ENCODE data around the gene BTG1. TPM values are rescaled to one million over a fixed set of nuclear protein-coding genes. Genes with fewer than 3 reads are reported as not detected.

BTG1 gene
- total RNA-seq, 4 donors from 2014 or later, result 28.3 to 111 (median 78.1) TPM

DNA sequence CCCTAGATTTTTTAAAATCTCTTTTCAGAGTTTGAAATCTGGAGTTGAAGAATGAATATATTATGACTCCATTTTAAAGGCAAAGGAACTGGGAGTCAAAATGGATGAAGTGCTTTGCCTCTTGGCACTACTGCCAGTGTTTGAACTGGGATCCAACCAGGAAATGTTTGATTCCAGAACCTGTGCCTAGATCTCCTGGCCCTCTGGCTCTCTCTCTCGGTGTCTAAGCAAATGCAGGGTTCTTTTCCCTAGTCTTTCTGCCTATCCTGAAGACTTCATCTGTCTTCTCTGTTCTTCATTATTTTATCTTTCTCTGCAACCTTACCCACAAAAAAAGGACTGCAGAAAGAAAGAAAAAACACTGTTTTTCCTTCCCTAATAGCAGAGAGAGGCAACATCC, 17.0 kb downstream of the BTG1 start:
- in situ Hi-C loops (cut with MboI; ENCODE audit: low pct_ligation_motif_present in 1 of 4, low pct_unique_long_range_greater_than_20kb in 1 of 4, low sequenced_read_pairs in 3 of 4), result loop anchor here in 3 of 4 donors (25.0 kb wide), 3 partner anchors 316 to 741 kb away; no protein-coding TSS in a partner anchor
- intact Hi-C loops (cut with DNase I; ENCODE audit: low total_unique reads), result loop anchor here (5.0 kb wide), 1 partner anchor 1524 kb away; no protein-coding TSS in a partner anchor
- WGBS, 2 donors (ENCODE audit: low coverage in 1 of 2), result 88 to 94% methylated on average over 1 of the region's 1 CpG

DNA sequence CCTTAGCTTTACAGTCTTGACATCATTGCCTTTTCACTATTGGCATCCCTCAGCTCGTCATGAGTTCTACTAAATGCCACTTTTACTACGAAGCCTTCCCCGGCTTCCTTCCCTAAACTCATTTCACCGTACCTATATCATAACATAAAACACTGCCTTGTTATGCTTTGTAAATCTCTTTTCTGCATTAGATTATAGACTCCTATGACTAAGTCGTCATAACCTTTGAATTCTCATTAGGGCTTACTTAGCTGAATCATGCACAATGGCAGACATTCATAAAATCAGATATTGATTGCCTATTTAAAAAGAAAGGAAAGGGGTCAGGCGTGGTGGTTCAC, 21.0 kb downstream of the BTG1 start:
- no peak for TF ChIP-seq EP300 (IDR thresholded peaks at IDR 0.05; ENCODE audit: low read depth)
- no peak for TF ChIP-seq POLR2AphosphoS5 (IDR thresholded peaks at IDR 0.05)
- TF ChIP-seq POLR2A (IDR thresholded peaks at IDR 0.05), result no peak
- TF ChIP-seq, protein P1, sequence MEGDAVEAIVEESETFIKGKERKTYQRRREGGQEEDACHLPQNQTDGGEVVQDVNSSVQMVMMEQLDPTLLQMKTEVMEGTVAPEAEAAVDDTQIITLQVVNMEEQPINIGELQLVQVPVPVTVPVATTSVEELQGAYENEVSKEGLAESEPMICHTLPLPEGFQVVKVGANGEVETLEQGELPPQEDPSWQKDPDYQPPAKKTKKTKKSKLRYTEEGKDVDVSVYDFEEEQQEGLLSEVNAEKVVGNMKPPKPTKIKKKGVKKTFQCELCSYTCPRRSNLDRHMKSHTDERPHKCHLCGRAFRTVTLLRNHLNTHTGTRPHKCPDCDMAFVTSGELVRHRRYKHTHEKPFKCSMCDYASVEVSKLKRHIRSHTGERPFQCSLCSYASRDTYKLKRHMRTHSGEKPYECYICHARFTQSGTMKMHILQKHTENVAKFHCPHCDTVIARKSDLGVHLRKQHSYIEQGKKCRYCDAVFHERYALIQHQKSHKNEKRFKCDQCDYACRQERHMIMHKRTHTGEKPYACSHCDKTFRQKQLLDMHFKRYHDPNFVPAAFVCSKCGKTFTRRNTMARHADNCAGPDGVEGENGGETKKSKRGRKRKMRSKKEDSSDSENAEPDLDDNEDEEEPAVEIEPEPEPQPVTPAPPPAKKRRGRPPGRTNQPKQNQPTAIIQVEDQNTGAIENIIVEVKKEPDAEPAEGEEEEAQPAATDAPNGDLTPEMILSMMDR (IDR thresholded peaks at IDR 0.05), result no peak
- Histone ChIP-seq H3K27ac (no peak overlapping the region), H3K4me3 (no peak overlapping the region), H3K27me3 (no peaks in the 10 kb centered on the region), H3K9me3 (peaks cover 4 to 8% of the 10 kb centered on the region in 2 donors), H3K4me1 (peaks cover 0 to 4% (median 0%) of the 10 kb centered on the region in 4 donors), H3K36me3 (no peaks in the 10 kb centered on the region)
- DNase-seq, result no peak
- WGBS, 2 donors (ENCODE audit: low coverage in 1 of 2), result 71 to 76% methylated on average over 6 of the region's 6 CpGs
- intact Hi-C loops (cut with DNase I; ENCODE audit: low total_unique reads), result loop anchor here (5.0 kb wide), 2 partner anchors 1528 to 1638 kb away; no protein-coding TSS in a partner anchor
- in situ Hi-C loops (cut with MboI; ENCODE audit: low pct_ligation_motif_present in 1 of 4, low pct_unique_long_range_greater_than_20kb in 1 of 4, low sequenced_read_pairs in 3 of 4), result loop anchor here in 3 of 4 donors (25.0 kb wide), 3 partner anchors 312 to 737 kb away; no protein-coding TSS in a partner anchor

More for the DNA sequence above, 17.0 kb downstream of the BTG1 start:
- DNase-seq, result no peak
- TF ChIP-seq, protein P1 (IDR thresholded peaks at IDR 0.05), result no peak
- TF ChIP-seq EP300 (IDR thresholded peaks at IDR 0.05; ENCODE audit: low read depth) (no peak), POLR2AphosphoS5 (IDR thresholded peaks at IDR 0.05) (no peak), POLR2A (IDR thresholded peaks at IDR 0.05) (no peak)
- Histone ChIP-seq H3K4me3 (no peak overlapping the region), H3K27ac (no peak overlapping the region), H3K9me3 (no peaks in the 10 kb centered on the region), H3K4me1 (peaks cover 10 to 25% (median 12%) of the 10 kb centered on the region in 4 donors), H3K27me3 (no peaks in the 10 kb centered on the region), H3K36me3 (no peaks in the 10 kb centered on the region)

DNA sequence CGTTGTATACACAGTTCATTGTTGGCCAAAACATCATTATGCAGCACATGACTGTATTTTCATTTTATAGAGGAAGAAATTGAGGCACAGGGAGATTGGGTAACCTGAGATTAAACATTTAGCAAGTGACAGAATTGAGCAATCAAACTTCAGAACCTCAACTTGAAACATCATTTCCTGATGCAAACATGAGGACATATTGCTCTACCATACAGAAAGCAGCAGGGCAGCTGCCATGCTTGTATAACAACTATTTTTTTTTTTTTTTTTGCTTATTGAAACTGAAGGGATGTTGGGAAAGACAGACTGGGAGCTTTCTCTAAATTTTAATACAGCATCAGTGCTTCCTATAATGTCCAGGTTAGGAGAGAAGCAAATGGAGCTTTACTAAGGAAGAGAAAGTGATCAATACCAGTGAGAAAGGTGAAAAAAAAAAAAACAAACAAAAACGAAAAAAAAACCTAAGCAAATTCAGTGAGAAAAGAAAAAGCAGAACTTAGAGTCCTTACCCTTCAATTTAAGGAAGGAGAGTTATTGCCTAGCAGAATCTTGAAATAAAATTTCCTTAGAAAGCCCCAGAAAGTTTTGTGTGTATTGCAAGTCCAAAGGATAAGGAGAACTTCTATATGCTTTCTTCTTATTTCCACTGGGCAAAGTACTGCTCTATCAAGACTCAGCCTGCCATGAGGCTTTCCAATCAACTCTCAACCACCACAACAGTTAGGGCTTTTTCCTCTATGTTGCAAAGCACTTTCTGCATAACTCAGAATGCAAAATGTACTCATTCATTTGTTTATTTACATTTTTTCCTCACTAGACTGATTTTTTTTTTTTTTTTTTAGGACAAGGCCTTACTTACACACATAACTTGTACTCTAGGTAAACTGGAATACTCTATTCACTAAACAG, 21.6 kb downstream of the BTG1 start:
- 67 to 79% methylated on average over 2 of the region's 2 CpGs for WGBS, 2 donors (ENCODE audit: low coverage in 1 of 2)
- DNase-seq, result no peak
- H3K4me1 ChIP-seq, result peaks cover 0 to 4% (median 0%) of the 10 kb centered on the region in 4 donors
- H3K4me3 ChIP-seq, result no peak overlapping the region
- H3K27me3 ChIP-seq, result no peaks in the 10 kb centered on the region
- H3K9me3 ChIP-seq, result peaks cover 8 to 10% of the 10 kb centered on the region in 2 donors
- intact Hi-C loops (cut with DNase I; ENCODE audit: low total_unique reads) (loop anchor here (5.0 kb wide), 1 partner anchor 1638 kb away; no protein-coding TSS in a partner anchor), in situ Hi-C loops (cut with MboI; ENCODE audit: low pct_ligation_motif_present in 1 of 4, low pct_unique_long_range_greater_than_20kb in 1 of 4, low sequenced_read_pairs in 3 of 4) (no loop called here)
- TF ChIP-seq POLR2A (IDR thresholded peaks at IDR 0.05), result no peak
- TF ChIP-seq POLR2AphosphoS5 (IDR thresholded peaks at IDR 0.05), result no peak
- TF ChIP-seq EP300 (IDR thresholded peaks at IDR 0.05; ENCODE audit: low read depth), result no peak
- TF ChIP-seq, protein P1 (IDR thresholded peaks at IDR 0.05), result no peak
- H3K36me3 ChIP-seq, result no peaks in the 10 kb centered on the region
- peak overlapping the region in 1 of 4 donors; percentile 27 for H3K27ac ChIP-seq

Data from transverse colon (tissue), 4 donors.